OCI-LY3 (cell line): Measurements from ENCODE around the gene SPATC1L.
"Not testable (repeated sequence)": the region's sequence is repeated elsewhere in the genome, so short reads cannot be mapped to it uniquely, and the experiment has no call there.

Source experiments
- H2AFZ ChIP-seq: fragments of 200-600, 300-600 bp; shearing (Covaris generic); 2 replicates; pipeline ENCODE4 v1.6.0; 2014; ENCODE audit warnings: antibody characterized with exemption, low read depth, low read length
- H3K27ac ChIP-seq: fragments of 200-600, 300-600 bp; sonication (generic); 2 replicates; pipeline ENCODE4 v1.5.1; 2014; ENCODE audit warnings: mild to moderate bottlenecking, low read length, moderate library complexity, mixed read lengths
- H3K27me3 ChIP-seq: fragments of 200-600, 300-600 bp; sonication (generic); 2 replicates; pipeline ENCODE4 v1.6.1; 2014; ENCODE audit warnings: low read depth, low read length, mixed read lengths
- H3K36me3 ChIP-seq: fragments of 200-600, 300-600 bp; sonication (generic); replicated peaks from 2 replicates; pipeline ENCODE3; 2014; ENCODE audit warnings: low read depth, low read length, mixed read lengths
- H3K4me1 ChIP-seq: fragments of 300-600, 200-600 bp; sonication (generic); 2 replicates; pipeline ENCODE4 v1.6.1; 2014; ENCODE audit warnings: low read length, mixed read lengths
- H3K4me2 ChIP-seq: fragments of 200-600, 300-600 bp; sonication (generic); 2 replicates; pipeline ENCODE4 v1.6.1; 2014; ENCODE audit warnings: low read length, mixed read lengths
- H3K4me3 ChIP-seq: fragments of 300-600, 200-600 bp; sonication (generic); 2 replicates; pipeline ENCODE4 v1.5.1; 2014; ENCODE audit warnings: antibody characterized with exemption, mild to moderate bottlenecking, low read length, moderate library complexity
- H3K79me2 ChIP-seq: fragments of 300-600, 200-600 bp; shearing (Covaris generic); 2 replicates; pipeline ENCODE4 v1.6.1; 2014; ENCODE audit warnings: mild to moderate bottlenecking, low read length, mixed read lengths
- H3K9ac ChIP-seq: fragments of 300-600, 200-600 bp; shearing (Covaris generic); 2 replicates; pipeline ENCODE4 v1.6.0; 2014; ENCODE audit warnings: mild to moderate bottlenecking, low read length, moderate library complexity
- H3K9me3 ChIP-seq: fragments of 200-600, 300-600 bp; shearing (Covaris generic); 2 replicates; pipeline ENCODE4 v1.6.1; 2014; ENCODE audit warnings: low read length, mixed read lengths; ENCODE audit not compliant: insufficient read depth
- H4K20me1 ChIP-seq: fragments of 200-600, 300-600 bp; sonication (generic); 2 replicates; pipeline ENCODE4 v1.6.1; 2016; ENCODE audit warnings: low read length, mixed read lengths; ENCODE audit not compliant: insufficient read depth
- EZH2phosphoT487 ChIP-seq: fragments of 200-600 bp; shearing (Covaris generic); IDR thresholded peaks from 2 replicates; pipeline ENCODE4 v1.6.1; 2018; ENCODE audit warnings: antibody characterized with exemption, mixed run types, low read depth
- TF ChIP-seq, protein P1 (sequence below): fragments of 200-600, 300-600 bp; sonication (generic); IDR thresholded peaks from 2 replicates; pipeline ENCODE4 v1.5.1; 2014; ENCODE audit warnings: antibody characterized with exemption, low read length, low read depth

The SPATC1L gene

GRCh38 chr21:46142582-46143473 lies 41.4 kb downstream of the SPATC1L start:
- Histone ChIP-seq H3K79me2 (no peaks in the 10 kb centered on the region), H3K9ac (no peak overlapping the region), H4K20me1 (no peaks in the 10 kb centered on the region), H3K27ac (no peak overlapping the region), H3K27me3 (no peaks in the 10 kb centered on the region), H3K4me3 (no peak overlapping the region), H3K36me3 (no peaks in the 10 kb centered on the region), H3K4me1 (no peaks in the 10 kb centered on the region), H3K9me3 (no peaks in the 10 kb centered on the region), H2AFZ (no peak overlapping the region), H3K4me2 (no peak overlapping the region)
- TF ChIP-seq, protein P1, sequence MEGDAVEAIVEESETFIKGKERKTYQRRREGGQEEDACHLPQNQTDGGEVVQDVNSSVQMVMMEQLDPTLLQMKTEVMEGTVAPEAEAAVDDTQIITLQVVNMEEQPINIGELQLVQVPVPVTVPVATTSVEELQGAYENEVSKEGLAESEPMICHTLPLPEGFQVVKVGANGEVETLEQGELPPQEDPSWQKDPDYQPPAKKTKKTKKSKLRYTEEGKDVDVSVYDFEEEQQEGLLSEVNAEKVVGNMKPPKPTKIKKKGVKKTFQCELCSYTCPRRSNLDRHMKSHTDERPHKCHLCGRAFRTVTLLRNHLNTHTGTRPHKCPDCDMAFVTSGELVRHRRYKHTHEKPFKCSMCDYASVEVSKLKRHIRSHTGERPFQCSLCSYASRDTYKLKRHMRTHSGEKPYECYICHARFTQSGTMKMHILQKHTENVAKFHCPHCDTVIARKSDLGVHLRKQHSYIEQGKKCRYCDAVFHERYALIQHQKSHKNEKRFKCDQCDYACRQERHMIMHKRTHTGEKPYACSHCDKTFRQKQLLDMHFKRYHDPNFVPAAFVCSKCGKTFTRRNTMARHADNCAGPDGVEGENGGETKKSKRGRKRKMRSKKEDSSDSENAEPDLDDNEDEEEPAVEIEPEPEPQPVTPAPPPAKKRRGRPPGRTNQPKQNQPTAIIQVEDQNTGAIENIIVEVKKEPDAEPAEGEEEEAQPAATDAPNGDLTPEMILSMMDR, result no peak
- TF ChIP-seq EZH2phosphoT487, result no peak

- no peak overlapping the region for H2AFZ ChIP-seq
- no peaks in the 10 kb centered on the region for H3K4me1 ChIP-seq
- TF ChIP-seq, protein P1, result no peak
- TF ChIP-seq EZH2phosphoT487, result no peak
- no peaks in the 10 kb centered on the region for H3K9me3 ChIP-seq
- H3K36me3 ChIP-seq, result no peaks in the 10 kb centered on the region
- H3K4me2 ChIP-seq, result no peak overlapping the region
- no peaks in the 10 kb centered on the region for H3K79me2 ChIP-seq
- no peaks in the 10 kb centered on the region for H3K27me3 ChIP-seq
- no peaks in the 10 kb centered on the region for H4K20me1 ChIP-seq
- no peak overlapping the region for H3K4me3 ChIP-seq
- H3K9ac ChIP-seq, result no peak overlapping the region
- H3K27ac ChIP-seq, result no peak overlapping the region
Measured at GRCh38 chr21:46141767-46142581, 42.3 kb downstream of the SPATC1L start.

- H3K4me1 ChIP-seq, H2AFZ ChIP-seq: not testable (repeated sequence)
Measured at GRCh38 chr21:46140352-46141003, 43.8 kb downstream of the SPATC1L start.

GRCh38 chr21:46139686-46140085 lies 44.6 kb downstream of the SPATC1L start:
- Histone ChIP-seq H3K4me3 (no peak overlapping the region), H3K9me3 (no peaks in the 10 kb centered on the region), H4K20me1 (no peaks in the 10 kb centered on the region)

More at GRCh38 chr21:46140352-46141003, 43.8 kb downstream of the SPATC1L start:
- H3K4me2 ChIP-seq, H3K36me3 ChIP-seq, H3K9ac ChIP-seq, H3K79me2 ChIP-seq, H3K4me3 ChIP-seq, H3K9me3 ChIP-seq, H4K20me1 ChIP-seq, H3K27me3 ChIP-seq, H3K27ac ChIP-seq: not testable (repeated sequence)

More at GRCh38 chr21:46139686-46140085, 44.6 kb downstream of the SPATC1L start:
- Histone ChIP-seq H3K79me2 (no peaks in the 10 kb centered on the region), H3K9ac (no peak overlapping the region), H2AFZ (no peak overlapping the region), H3K4me2 (no peak overlapping the region), H3K4me1 (no peaks in the 10 kb centered on the region), H3K27me3 (no peaks in the 10 kb centered on the region), H3K36me3 (no peaks in the 10 kb centered on the region), H3K27ac (no peak overlapping the region)
- TF ChIP-seq EZH2phosphoT487, result no peak
- TF ChIP-seq, protein P1, result no peak
